ENCODE data around the gene POM121L2. TPM values are rescaled to one million over a fixed set of nuclear protein-coding genes. Genes with fewer than 3 reads are reported as not detected.
"Not testable (repeated sequence)": the region's sequence is repeated elsewhere in the genome, so short reads cannot be mapped to it uniquely, and the experiment has no call there.

The POM121L2 gene
- polyA plus RNA-seq, 1 donor: not detected

DNA sequence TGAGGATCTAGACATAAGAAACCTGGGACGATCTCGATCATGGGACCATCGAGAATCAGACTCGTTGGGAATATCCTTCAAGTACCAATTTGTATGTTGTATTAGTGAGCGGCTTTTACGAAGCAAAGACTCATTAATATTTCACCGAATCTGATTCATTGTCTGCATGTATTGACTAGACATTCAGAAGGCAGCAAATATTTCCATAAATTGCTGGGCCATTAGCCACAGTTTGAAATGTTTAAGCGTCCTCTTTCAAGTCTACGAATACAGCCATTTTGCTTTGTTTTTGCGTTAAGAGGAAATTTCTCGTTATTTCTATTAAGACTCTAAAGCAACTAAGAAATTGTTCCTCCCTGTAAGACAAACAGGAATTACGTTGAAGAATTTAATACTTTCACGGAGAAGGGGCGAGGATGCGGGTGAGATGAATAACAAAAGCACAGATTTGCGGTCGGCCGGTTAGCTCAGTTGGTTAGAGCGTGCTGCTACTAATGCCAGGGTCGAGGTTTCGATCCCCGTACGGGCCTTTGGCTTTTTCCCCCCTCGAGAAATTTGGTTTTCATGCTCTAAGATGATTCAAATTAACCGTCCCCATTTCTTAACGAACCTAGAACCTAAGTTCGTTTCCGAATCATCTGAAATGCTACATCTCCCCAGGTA lies 18.5 kb downstream of the POM121L2 start:
- DNase-seq (ENCODE audit: low read depth): no peak

DNA sequence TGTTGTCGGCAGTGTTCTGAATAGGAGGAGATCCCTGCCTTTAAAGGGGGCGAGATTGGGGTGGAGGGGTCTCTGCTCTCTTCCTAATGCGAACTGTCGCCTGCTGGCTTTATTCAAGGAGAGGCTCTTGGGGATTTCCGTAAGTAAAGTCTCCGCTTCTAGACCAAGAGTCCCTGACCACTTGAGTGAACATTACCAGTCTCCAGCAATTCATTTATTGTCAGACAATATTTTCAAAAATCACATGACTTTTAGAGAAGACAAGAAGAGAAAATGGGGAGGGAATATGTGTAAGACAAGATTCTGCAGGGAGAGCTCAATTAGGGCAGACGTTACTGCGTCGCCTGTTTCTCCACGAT lies 21.2 kb downstream of the POM121L2 start:
- DNase-seq (ENCODE audit: low read depth): no peak

DNA sequence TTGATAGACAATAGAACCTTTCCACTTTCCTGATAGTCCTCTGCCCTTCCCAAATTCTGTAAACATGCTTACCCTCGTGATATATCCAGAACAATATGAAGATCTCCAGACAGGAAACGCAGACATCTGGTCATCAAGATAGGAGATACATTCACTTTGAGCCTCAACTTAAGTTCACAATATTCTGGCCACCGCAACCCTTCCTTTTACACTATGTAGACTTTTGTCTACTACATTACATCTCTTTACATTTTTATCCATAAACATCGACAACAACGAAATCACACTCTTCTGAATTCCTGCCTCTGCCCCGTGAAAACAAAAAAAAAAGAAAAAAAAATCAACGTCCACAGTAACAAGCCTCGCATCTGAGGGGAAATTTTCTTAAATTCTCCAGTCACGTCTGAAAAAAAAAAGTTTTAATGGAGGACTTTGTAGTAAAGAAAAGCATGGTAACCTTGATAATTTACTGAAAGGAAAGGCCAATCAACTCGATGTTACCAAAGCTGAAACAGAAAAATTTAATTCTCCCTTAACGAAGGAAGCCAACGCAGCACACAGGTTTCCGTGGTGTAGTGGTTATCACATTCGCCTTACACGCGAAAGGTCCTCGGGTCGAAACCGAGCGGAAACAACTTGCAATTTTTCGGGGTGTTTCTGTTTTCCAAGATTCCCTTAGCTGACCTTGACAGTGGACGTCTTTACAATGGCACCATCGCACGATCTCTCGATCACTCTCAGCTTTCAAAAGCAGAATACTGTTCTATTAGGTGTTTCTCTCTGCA lies 21.8 kb downstream of the POM121L2 start:
- no peak for DNase-seq (ENCODE audit: low read depth)

DNA sequence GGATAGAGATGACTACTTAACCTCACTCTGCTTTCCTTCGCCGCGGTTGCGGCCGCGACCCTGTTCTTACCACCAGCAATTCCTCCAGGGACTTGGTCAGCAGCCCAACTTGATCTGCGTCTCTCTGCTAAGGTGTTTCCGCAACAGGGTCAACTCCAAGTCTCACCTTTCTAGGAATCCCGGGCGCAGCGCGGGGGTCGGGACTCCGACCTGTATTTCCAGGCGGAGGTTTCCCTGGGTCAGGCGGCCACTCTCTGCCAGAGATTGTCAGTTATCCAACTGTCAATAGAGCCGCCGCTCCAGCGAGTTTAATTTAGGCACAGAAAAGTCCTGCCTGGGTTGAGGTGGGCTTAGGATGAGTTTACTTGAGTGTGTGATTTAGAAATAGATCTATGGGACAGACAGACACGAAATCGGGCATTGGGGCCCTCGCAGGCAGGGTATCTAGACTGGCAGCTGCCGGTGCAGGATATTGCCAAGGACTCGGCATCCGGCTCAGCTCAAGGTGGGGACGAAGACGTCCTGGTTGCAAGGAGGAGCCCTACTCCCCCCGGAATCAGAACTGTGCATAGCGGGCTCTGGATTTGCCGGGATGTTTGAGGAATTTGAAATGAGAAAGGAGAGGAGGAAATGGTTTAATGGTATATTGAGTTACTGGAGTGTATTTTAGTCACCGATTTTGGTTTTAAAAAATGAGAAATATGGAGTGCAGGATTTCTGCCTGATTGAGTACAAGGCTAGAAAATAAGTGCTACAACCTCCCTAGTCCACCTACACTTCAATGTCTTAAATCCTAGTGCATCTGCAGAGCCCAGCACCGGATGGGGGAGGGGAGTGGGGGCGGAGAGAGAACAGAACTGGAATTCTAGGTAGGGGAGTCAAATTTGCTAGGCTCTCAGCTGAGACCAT lies 23.7 kb downstream of the POM121L2 start:
- DNase-seq (ENCODE audit: low read depth): no peak

DNA sequence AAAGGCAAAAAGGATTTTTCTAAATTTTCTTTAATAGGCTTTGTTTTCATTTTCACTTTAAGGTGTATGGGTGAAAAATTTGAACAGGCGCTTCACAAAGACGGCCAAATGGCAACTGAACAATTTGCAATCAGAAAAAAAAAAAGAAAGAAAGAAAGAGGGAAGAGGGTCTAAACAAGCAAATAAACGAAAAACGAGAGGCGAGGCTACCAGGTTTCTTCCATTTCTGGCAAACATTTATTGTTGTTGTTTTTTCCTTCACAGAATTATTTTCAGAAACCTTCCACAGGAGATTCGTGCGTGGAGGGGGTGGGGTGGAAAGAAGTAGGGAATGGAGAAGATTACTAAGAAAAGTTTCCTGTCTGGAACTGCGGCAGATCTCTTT lies 24.3 kb downstream of the POM121L2 start:
- DNase-seq (ENCODE audit: low read depth): no peak

DNA sequence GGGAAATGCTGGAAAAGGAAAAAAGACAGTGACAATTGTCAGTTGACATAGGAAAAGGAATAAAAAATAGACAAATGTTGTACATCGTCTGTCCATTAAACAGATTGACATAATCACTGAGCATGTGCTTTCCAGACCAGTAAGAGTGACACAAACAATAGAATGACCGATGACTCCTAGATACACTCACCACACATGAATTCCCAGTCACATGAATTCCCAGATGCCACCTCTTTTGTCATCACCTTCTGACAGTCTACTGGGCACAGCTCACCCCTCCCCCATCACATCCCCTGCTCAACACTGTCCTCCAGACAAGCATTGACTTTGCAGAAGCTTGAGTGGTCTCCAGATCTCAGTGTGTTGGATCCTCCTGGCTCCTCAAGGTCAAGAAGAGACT lies 25.9 kb downstream of the POM121L2 start:
- no peak for DNase-seq (ENCODE audit: low read depth)

DNA sequence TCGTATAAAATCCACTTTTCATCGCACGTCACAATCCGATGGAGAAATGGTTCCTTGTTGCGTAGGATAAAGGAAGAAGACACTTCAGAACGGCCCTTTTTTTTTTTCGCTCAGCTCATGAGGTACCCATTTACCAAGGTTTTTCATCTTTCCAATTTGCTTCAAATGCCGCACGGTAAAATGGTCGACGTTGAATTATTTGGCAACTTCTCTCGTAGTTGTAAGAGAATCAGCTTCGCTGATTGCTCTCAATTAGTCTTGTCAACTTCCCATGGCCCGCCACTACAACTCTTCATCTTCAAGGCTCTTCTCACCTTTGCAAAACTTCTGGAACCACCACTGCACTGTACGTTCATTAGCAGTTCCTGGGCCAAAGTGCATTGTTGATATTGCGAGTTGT lies 28.8 kb downstream of the POM121L2 start:
- no peak for DNase-seq (ENCODE audit: low read depth)

DNA sequence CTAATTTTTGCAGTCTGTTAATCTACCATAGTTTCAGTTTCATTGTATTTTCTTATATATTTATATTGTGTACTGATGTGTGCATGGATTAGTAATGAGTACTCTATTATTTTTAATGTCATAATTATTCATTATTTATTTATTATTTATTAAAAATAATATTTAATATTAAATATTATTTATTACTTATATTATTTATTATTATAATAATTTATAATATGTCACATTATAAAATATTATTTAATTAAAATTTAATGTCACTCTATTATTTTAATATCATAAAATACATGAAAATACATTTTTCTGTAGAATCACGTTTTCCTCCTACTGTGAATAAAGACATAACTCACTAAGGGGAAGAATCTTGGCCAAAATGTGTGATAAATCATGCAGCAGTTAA lies 30.5 kb downstream of the POM121L2 start:
- no peak for DNase-seq (ENCODE audit: low read depth)

DNA sequence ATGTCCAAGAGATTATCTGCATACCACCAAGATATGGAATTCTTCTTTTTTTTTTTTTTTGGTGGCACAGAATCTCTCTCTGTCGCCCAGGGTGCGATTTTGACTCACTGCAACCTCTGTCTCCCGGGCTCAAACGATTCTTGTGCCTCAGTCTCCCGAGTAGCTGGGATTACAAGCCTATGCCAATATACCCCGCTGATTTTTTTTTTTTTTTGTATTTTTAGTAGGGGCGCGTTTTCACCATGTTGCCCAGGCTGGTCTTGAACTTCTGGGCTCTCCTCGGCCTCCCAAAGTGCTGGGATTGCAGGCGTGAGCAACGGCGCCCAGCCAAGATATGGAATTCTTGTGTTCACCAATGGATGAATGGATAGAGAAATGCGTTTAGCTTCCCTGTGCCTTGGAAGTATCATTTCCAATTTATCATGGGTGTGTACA lies 31.0 kb downstream of the POM121L2 start:
- no peak for DNase-seq (ENCODE audit: low read depth)

DNA sequence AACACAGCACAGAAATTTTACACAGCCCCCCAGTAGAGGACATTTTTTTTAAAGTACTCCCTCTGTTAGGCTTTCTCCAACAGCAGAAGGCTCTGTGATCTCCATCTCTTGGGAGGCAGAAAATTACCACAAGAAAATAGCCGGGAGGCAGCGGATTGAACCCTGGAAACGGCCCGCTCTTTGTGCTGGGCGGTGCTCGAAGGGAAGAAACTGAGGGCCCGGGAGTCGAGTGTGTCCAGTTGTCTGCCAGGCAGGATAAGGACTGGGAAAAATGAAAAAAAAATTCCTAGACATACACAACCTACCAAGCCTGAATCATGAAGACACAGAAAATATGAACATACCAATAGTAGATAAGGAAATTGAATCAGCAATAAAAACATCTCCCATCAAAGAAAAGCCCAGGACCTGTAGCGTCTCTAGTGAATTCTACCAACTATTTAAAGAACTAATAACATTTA lies 31.5 kb downstream of the POM121L2 start:
- no peak for DNase-seq (ENCODE audit: low read depth)

DNA sequence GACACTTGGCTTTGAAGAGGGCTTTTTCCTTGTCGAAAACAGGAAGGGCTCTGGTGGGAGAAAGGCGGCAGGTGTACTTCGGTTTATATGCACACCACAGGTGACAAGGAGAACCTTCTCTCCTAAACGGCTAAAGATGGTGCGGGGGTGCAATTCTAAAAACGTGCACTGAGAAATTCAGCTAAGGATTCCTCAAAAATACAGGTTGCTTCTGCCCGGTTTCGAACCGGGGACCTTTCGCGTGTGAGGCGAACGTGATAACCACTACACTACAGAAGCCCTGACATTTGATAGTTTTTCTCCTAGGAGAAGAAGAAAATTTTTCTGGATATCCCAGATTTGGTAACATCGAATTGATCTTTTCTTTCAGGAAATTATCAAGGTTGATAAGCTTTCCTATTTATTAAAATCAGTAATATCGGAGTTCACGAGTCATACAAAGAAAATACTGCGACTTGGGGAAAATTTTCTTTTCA lies 32.0 kb downstream of the POM121L2 start:
- no peak for DNase-seq (ENCODE audit: low read depth)

DNA sequence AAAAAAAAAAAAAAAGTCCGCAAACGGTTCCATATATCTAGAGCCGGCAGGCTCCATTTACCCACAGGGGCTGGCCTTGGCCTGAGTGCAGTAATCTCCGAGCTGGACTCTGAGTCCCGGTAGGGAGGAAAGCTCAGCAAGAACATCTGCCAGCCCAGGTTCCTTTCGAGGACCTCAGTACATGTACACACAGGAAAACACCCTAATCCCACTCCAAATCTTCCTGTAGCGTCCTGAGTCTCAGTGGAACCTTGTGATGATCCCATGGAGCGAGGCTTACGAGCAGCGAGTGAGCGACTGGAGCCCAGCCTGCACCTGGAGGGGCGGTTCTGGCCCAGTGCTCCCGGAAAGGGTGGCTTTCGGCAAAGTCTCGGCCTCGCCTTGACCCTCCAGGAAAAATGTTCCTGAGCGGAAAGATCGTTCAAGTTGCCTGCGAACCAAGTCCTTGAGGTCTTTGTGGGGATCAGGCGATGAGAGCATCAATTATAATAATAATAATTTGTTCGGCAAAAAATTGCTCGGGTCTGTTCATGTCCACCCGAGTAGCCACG lies 32.5 kb downstream of the POM121L2 start:
- no peak for DNase-seq (ENCODE audit: low read depth)

DNA sequence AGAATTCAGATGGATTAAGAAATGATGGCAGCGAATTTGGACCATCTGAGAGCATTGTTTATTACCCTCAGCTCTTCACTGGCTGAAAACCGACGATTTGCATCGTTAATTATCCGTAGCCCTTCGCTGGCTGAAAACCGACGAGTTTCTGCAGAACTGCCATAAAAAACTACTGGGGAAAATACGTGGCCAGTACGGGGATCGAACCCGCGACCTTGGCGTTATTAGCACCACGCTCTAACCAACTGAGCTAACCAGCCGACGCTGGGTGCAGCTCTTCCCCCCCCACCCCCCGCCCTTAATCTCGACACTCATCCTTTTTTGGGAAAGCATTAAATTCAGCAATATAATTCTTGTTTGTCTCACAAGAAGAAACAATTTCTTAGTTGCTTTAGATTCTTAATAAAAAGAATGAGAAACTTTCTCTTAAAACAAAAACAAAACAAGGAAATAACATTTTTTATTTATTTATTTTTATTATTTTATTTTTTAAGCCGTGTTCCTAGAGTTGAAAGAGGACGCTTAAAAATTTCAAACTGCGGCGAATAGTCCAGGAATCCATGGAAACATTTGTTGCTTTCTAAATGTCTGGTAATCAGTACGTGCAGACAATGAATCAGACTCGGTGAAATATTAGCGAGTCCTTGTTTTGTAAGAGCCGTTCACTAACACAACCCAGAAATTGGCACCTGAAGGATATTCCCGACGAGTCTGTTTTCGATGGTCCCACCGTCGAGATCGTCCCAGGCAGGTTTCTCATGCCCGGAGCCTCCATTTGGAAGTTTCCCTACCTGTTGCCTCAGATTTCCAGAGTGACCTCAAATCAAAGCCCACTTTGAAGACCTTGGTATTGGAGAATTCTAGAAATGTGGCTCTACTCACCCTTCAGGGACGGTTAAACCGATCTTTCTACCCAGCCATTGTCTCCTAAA lies 36.8 kb downstream of the POM121L2 start:
- DNase-seq (ENCODE audit: low read depth): no peak

DNA sequence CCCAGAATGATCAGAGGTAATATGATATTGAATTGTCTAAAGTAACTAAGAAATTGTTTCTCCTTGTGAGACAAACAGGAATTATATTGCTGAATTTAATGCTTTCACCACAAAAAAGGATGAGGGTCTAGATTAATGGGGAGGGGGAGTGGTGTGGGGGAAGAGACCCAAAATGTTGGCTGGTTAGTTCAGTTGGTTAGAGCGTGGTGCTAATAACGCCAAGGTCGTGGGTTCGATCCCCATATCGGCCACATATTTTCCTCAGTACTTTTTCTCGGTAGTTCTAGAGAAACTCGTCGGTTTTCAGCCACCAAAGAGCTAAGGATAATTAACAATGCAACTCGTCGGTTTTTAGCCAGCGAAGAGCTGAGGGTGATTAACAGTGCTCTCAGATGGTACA lies 38.3 kb downstream of the POM121L2 start:
- DNase-seq (ENCODE audit: low read depth): no peak

DNA sequence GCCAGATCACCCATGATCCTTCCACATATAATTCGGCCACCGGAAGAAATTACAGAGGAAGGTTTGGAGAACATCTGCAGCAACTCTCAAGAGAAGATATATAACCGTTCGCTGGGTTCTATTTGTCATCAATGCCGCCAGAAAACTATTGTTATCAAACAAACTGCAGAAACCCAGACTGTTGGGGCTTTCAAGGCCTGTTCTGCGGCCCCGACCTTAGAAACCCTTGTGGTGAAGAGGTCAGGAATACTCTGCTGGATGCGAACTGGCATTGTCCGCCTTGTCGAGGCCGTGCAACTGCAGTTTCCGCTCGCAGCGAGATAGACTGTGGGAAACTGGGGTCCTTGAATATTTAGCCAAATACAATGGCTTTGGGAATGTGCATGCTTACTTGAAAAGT lies 43.3 kb downstream of the POM121L2 start:
- no peak for DNase-seq (ENCODE audit: low read depth)

DNA sequence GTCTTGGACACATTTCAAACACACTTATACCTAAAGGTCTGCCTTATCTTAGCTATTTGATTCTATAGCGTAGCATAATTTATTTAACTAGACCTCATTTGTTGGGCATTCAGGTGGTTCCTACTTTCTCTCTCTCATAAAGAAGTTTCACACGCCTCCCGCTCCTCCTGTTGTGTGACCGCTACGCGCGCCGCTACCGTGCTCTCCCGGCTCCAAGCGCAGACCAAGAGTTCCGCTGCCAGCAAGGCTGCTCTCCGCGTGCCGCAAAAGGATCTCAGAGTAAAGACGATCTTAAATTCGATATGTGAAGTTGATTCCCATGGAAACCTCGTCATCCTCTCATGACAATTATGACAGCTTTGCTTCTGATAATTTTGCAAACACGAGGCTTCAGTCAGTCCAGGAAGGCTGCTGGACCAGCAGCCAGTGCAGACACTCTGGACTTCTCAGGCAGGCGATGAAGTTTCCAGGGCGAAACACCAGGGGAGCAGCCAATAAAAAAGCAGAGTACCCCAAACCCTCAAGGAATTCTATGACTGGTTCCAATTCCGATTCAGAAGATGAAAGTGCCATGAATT lies 44.1 kb downstream of the POM121L2 start:
- no peak for DNase-seq (ENCODE audit: low read depth)

DNA sequence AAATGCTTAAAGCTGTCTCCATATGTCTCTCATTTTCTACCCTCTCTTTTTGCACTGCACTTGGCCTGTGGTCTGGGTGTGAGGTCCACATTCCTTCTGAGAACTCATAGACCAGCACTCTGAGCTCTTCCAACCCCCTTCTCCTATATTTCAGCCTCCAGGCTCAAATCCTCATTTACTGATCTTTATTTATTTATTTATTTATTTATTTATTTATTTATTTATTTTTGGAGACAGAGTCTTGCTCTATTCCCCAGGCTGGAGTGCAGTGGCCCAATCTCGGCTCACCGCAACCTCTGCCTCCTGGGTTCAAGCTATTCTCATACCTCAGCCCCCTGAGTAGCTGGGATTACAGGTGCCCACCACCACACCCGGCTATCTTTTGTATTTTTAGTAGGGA lies 45.1 kb downstream of the POM121L2 start:
- not testable (repeated sequence) for DNase-seq (ENCODE audit: low read depth)

DNA sequence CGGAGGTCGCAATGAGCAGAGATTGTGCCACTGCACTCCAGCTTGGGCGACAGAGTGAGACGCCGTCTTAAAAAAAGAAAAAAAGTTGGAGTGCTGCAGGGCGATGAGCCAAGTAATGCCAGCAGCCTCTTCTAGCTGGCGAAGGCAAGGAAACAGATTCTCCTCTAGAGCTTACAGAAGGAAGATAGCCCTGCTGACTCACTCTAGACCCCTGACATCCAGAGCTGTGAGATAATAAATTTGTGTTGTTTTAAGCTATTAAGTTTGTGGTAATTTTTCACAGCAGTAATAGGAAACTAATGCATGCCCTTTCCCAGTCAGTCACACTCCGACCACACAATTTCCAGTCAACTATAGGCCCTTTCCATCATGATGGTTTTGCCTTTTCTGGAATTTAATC lies 48.2 kb downstream of the POM121L2 start:
- no peak for DNase-seq (ENCODE audit: low read depth)

DNA sequence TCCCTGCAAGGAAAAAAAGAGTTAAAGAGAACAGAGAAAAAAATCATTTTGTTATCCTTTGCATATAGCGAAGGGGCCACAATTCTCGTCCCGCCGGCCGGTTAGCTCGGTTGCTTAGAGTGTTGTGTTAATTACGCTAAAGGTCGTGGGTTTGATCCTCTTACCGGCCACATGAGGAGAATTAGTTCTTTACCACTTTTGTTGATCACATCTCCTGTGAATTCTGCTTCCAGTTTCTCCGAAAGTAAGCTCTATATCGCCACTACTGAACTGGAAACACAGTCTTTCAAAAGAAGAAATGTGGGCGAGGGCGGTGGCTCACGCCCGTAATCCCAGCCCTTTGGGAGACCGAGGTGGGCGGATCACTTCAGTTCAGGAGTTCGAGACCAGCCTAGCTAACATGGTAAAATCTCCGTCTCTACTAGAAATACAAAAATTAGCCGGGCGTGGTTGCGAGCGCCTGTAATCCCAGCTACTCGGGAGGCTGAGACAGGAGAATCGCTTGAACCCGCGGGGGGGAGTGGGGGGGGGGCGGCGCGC lies 51.2 kb downstream of the POM121L2 start:
- DNase-seq (ENCODE audit: low read depth): no peak

DNA sequence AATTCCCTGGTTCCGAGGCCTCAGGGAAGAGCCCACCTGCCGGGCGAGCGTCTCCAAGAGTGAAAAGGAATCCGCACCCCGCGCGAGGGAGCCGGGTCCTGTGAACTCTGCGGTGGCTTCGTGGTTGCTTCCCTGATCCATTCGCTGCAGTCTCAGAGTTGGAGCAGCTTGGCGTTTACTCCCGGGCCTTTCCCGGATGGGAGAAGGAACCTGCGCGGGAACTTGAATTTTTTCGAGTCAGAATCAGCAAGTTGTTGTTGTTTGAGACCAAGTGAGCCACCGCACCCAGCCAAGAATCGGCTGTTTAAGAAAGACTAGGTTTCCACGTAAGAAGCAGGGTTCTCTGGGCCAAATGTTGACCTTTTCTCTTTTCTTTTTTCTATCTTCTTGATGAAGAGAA lies 51.7 kb downstream of the POM121L2 start:
- no peak for DNase-seq (ENCODE audit: low read depth)
